HepG2 (cell line): ENCODE measurements around the gene SYTL2. TPM values are rescaled to one million over a fixed set of nuclear protein-coding genes. Genes with fewer than 3 reads are reported as not detected.

Experiments
- AHDC1 ChIP-seq: sonication (generic); formaldehyde crosslinking; IDR thresholded peaks from 2 replicates; pipeline ENCODE4 v1.5.1; 2020; ENCODE audit warnings: mild to moderate bottlenecking, missing genetic modification reagents, borderline replicate concordance
- ARNT2 ChIP-seq: sonication (generic); formaldehyde crosslinking; IDR thresholded peaks from 2 replicates; pipeline ENCODE4 v1.8.0; 2022; ENCODE audit warnings: mild to moderate bottlenecking, low read depth, missing genetic modification reagents, moderate library complexity
- KAT8 ChIP-seq: IDR thresholded peaks from 2 replicates; pipeline ENCODE4 v1.6.1; 2016; ENCODE audit warnings: missing genetic modification reagents, missing compliant biosample characterization
- LCORL ChIP-seq, 2 experiments: fragments of 450-650 bp in 1 of 2; sonication (generic) in 1 of 2; formaldehyde crosslinking in 1 of 2; IDR thresholded peaks; 2 replicates each; pipeline versions ENCODE4 v1.5.0 to v1.6.1; 2017 to 2020; ENCODE audit warnings: antibody characterized with exemption in 1 of 2, missing genetic modification reagents in 1 of 2
- MYC ChIP-seq: sonication (generic); formaldehyde crosslinking; IDR thresholded peaks from 2 replicates; pipeline ENCODE4 v1.9.0; 2021; ENCODE audit warnings: missing genetic modification reagents, borderline replicate concordance
- NR2F6 ChIP-seq, 2 experiments: IDR thresholded peaks; 2 replicates each; pipeline ENCODE4 v1.6.1; 2016; ENCODE audit warnings: antibody characterized with exemption in 1 of 2, mild to moderate bottlenecking in 1 of 2
- TFAP4 ChIP-seq: sonication (generic); IDR thresholded peaks from 2 replicates; pipeline ENCODE4 v1.6.1; 2016; ENCODE audit warnings: low read depth, borderline replicate concordance
- YEATS2 ChIP-seq: sonication (generic); formaldehyde crosslinking; IDR thresholded peaks from 2 replicates; pipeline ENCODE4 v1.4.0; 2020; ENCODE audit warnings: missing genetic modification reagents, borderline replicate concordance
- ZBTB7A ChIP-seq: sonication (generic); formaldehyde crosslinking; IDR thresholded peaks from 2 replicates; pipeline ENCODE4 v1.8.0; 2022; ENCODE audit warnings: mild to moderate bottlenecking, missing genetic modification reagents
- ZGPAT ChIP-seq: IDR thresholded peaks from 2 replicates; pipeline ENCODE4 v1.6.1; 2016; ENCODE audit warnings: mild to moderate bottlenecking
- ZNF235 ChIP-seq: sonication (generic); formaldehyde crosslinking; IDR thresholded peaks from 2 replicates; pipeline ENCODE4 v1.8.1; 2023; ENCODE audit warnings: mild to moderate bottlenecking, missing genetic modification reagents, borderline replicate concordance
- ZNF280D ChIP-seq: sonication (generic); formaldehyde crosslinking; IDR thresholded peaks from 2 replicates; pipeline ENCODE4 v1.5.1; 2020; ENCODE audit warnings: mild to moderate bottlenecking, missing genetic modification reagents
- ZNF362 ChIP-seq: sonication (generic); formaldehyde crosslinking; IDR thresholded peaks from 2 replicates; pipeline ENCODE4 v1.4.0; 2020; ENCODE audit warnings: missing genetic modification reagents, mild to moderate bottlenecking, borderline replicate concordance
- ZNF619 ChIP-seq: sonication (generic); formaldehyde crosslinking; IDR thresholded peaks from 2 replicates; pipeline ENCODE4 v1.4.0; 2020; ENCODE audit warnings: mild to moderate bottlenecking, missing genetic modification reagents
- polyA plus RNA-seq, 8 experiments: library from polyadenylated mRNA; depleted of rRNA in 3 of 8; stranded (reverse) in 7 of 8; unstranded in 1 of 8; fragments of >200 nt; fragmentation: Illumina TruSeq in 4 of 8; extraction: Trizol in 4 of 8; gene quantifications; 2 replicates each; pipeline versions ENCODE4 v1.2.1 to v1.2.3, GENCODE V29; 2011 to 2016; ENCODE audit warnings: low read depth in 4 of 8, missing spikeins in 1 of 8, mixed read lengths in 1 of 8; ENCODE audit not compliant: insufficient read depth in 1 of 8
- total RNA-seq, 5 experiments: library from RNA; depleted of rRNA; stranded (reverse); fragments of >200 nt; fragmentation: Illumina TruSeq; extraction: Trizol; gene quantifications; 2 replicates each; pipeline ENCODE4 v1.2.3, GENCODE V29; 2016; ENCODE audit warnings: low read depth in 1 of 5

The SYTL2 gene
- total and polyA plus RNA-seq, 2 of the 13 experiments (the other 11 are each of a cell fraction or from before 2014, with no cell fraction given), result 0.77 to 0.90 TPM

GRCh38 chr11:85664615-85665481, 146.1 kb downstream of the SYTL2 start, which contains the start of gene CREBZF (continued):
- TF ChIP-seq LCORL (IDR thresholded peaks at IDR 0.05) (peak; percentile 75; the same call in 1 of the 2 replicates), LCORL (CRISPR knock-in tag; IDR thresholded peaks at IDR 0.05) (no peak), KAT8 (CRISPR knock-in tag) (peak; percentile 89), ZBTB7A (CRISPR knock-in tag) (peak; percentile 38; the same call in 1 of the 2 replicates), ZNF280D (CRISPR knock-in tag) (no peak), ZNF619 (CRISPR knock-in tag) (peak; percentile 70; the same call in 1 of the 2 replicates), ZNF235 (CRISPR knock-in tag) (peak; percentile 94; the same call in 1 of the 2 replicates), ZGPAT (CRISPR knock-in tag) (peak; percentile 90), TFAP4 (no peak), NR2F6 (IDR thresholded peaks at IDR 0.05) (no peak; the same call in 1 of the 2 replicates), NR2F6 (CRISPR knock-in tag; IDR thresholded peaks at IDR 0.05) (0 out of 2 replicates have a peak, but pooled peaks have one; percentile 5), ZNF362 (CRISPR knock-in tag) (peak; percentile 32; the same call in 1 of the 2 replicates), AHDC1 (peak; percentile 69; the same call in 1 of the 2 replicates), MYC (CRISPR knock-in tag) (peak; percentile 85; the same call in 1 of the 2 replicates), ARNT2 (CRISPR knock-in tag) (peak; percentile 79), YEATS2 (peak; percentile 96)
